Measurements from ENCODE around the gene CNTN1.
"Not testable (repeated sequence)": the region's sequence is repeated elsewhere in the genome, so short reads cannot be mapped to it uniquely, and the experiment has no call there.

CNTN1 gene

DNA sequence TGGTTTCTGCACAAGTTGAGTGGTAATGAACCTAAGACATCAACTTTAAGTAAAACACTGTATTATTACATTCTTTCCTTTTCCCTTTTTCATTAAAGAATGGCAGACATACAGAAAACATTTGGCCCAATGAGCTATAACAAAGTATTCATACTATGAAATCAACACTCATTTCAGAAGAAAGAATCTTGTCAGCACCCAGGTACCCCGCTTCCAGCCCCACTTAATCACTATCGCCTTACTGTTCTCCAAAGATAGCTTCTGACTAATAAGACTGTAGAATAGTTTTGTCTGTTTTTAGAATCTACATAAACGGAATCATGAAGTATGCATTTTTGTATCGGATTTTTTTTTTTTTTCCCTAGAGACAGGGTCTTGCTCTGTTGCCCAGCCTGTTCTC, 9.5 kb downstream of the CNTN1 start:
- DNase-seq: no peak

DNA sequence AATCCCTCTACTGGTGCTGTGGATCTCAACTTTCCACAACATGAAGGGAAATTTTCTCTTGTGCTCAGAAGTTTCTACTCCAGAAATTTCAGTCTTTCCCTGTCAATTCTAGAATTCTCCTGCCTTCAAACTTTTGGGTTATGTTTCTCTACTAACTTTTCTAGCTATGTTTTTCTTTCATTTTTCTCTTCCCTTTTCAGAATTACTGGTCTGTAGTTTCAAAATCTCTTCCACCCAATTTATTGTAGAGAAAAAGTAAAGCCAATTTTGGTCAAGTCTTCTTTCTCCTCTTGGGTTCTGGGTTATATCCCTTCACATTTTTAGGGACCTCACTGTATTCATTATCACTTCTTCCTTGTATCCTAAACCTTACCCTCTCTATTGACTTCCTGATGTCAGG, 18.9 kb downstream of the CNTN1 start:
- no peak for DNase-seq

DNA sequence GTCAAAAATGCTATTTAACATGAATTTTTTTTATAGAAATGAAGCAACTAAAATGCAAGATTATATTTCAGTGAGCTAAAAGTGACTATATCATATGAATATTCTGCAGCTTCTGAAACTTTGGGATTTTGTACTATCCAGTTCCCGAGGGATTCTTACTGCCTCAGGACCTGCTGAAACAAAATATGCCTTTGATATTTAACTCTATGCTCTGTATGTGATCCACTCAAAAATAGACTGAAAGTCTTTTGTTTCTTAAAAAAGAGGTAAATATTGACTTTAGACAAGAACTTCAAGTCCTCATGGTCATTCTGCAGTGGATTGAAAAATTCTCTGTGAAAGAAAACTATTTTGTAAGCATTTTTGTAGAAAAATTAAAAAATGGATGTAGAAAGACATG, 22.4 kb downstream of the CNTN1 start:
- no peak for DNase-seq

DNA sequence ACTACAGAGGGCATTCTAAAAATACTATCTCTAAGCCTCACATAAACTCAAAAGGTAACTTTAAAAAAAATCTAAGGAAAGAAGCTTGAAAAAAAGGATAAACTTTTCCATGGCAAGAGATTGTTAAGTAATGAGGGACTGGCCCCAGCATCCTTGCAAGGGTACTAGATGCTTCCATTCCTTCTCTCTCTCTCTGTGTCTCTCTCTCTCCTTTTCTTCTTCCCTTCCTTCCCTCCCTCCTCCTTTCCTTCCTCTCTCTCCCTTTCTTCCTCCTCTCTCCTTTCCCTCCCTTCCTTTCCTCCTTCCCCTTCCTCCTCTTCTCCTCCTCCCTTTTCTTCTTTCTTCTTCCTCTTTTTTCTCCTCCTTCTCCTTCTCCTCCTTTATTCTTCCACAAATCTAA, 23.8 kb downstream of the CNTN1 start:
- DNase-seq: no peak

DNA sequence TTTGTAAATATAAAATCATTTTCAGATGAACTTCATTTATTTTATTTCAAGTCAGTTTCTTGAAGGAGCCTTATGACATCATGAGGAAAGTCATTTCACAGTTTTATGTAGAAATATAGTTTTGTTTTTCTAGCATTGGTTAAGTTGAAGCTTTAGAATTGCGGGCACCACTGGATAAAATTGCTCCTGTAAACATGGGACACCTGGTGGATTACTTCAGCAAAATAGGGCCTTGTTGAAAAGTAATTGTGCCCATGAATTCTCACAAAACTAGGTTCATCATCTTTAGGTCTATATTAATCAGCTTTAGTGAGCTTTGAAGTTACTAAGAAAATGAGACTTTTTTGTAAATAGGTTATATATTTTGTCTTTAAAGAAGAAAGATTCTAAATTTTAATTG, 25.3 kb downstream of the CNTN1 start:
- no peak for DNase-seq

DNA sequence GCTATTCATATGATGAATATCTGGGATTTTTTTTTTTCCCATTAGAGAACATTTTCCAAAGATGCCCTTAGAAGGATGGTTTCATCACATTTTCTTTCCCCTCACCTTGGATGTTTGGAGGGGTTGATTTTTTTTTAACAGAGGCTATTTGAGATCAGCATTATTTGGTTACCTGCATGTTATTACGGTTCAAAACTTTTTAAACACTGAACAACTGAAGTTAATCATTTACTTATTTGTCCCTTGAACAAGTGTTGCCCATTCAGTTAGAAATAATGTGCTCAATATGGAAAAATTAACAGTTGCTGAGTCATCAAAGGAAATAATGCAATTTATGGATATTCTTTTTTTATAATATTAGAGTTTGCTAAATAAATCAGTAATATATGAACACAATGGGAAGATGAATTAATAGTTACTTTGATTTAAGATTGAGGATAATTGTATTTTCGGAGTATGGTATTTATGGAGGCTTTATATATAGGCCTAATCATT, 26.7 kb downstream of the CNTN1 start:
- no peak for DNase-seq

DNA sequence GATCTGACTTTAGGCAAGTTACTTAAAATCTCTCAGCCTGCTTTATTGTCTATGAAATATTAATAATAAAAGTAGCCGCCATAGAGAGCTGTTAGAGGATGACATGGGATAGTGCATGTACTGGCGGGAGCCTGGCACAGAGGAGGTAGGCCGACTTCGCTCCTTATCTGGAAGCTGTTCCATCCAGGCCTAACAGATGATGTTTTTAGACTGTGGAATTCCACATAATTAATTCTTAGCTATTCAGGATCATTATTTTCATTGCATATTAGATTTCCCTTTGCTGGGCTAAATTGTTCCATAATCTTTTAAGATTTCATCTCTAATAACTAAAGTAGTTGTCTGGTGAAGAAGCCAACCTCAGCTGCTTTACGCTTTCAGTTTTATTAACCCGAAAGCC, 30.8 kb downstream of the CNTN1 start:
- DNase-seq: no peak

DNA sequence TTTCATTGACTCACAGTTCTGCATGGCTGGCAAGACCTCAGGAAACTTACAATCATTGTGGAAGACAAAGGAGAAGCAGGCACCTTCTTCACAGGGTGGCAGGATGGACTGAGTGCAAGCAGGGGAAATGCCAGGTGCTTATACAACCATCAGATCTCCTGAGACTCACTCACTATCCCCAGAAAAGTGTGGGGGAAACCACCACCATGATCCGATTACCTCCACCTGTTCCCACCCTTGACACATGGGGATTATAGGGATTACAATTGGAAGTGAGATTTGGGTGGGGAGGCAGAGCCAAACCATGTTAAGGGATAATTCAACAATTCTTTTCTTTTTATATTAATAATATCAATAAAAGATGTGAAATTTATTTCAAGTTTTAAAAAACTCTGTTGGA, 34.1 kb downstream of the CNTN1 start:
- DNase-seq: no peak

DNA sequence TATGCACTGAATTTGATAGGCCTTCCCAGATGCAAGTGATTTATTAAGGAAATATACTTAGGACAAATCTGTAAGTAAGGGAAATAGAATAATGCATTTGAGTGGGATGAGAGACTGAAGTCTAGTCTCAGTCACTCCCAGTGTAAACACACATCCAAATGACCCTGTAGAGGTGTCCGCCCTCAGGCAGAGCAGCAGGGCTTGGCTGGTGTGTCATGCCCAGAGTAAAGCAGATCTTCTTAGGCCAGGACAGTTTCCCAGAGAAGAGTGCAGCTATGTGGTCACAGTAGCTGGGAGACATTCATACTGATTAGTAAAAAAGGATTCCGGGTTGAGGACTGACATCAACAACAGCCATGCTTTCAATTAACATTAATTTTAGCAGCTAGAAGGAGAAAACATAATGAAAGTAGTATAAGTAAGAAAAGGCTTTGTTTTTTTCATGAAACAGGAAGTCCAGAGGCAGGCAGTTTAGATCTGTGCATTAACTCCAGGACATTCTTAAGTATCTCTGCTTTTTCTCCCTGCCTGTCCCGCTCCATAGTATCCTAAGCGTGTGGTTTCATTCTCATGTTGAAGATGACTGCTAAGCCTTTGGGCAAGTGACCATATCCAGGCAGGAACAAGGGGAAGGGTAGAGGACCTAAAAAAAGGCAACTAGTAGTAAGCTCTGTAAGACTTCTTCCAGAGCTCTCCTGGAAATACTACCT, 35.7 kb downstream of the CNTN1 start:
- no peak for DNase-seq

DNA sequence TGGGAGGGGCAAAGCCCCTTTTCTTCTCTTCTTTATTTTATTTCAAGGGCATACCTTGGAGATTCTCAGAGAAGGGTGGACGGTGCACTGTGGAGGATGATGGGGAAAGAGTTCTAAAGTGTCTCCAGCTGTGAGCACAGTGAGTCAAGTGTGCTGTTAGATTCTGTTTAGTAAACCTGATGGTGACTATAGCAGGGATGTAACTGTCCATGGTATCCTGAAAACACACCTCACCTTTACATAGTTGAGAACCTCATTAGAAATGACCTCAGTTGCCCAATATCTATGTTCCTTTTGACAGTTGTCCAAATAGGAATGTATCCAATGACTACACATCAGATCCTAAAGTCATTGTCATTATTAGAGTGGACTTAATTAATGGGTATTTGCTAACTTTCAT, 38.0 kb downstream of the CNTN1 start:
- DNase-seq: no peak

DNA sequence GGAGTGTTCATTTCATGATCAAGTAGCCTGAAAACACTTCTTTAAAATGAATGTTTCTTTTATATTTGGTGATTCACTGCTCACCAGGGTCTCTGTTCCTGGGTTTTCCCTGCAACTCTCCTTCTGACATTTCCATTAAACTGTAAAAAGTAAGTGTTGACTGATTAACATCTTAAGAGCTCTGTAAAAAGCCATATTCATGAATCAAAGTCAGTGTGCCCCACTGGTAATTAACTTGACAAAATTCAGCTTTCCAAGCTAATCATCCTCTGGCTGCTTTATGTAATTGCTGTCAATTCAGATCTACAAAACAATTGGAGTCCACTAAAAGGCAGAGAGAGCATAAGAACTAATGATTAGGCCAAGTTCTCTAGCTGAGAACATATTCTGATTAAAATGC, 41.6 kb downstream of the CNTN1 start:
- DNase-seq: no peak

DNA sequence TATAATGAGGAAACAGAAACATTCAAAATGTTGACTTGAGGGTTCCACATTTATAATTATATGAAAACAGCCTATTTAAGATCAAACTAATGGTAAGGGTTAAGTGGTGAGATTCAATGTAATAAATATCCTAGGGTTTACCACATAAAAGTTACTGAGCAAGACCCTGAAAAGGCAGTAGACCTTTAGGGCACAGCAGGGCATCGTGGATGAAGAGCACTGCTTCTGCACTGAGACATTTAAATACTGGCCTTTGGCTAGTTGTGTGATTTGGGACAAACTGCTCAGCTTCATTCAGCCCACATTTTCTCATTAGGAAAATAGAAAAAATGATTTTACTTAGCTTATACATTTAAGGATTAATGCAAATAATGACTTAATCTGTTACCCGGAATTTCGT, 42.0 kb downstream of the CNTN1 start:
- DNase-seq: no peak

DNA sequence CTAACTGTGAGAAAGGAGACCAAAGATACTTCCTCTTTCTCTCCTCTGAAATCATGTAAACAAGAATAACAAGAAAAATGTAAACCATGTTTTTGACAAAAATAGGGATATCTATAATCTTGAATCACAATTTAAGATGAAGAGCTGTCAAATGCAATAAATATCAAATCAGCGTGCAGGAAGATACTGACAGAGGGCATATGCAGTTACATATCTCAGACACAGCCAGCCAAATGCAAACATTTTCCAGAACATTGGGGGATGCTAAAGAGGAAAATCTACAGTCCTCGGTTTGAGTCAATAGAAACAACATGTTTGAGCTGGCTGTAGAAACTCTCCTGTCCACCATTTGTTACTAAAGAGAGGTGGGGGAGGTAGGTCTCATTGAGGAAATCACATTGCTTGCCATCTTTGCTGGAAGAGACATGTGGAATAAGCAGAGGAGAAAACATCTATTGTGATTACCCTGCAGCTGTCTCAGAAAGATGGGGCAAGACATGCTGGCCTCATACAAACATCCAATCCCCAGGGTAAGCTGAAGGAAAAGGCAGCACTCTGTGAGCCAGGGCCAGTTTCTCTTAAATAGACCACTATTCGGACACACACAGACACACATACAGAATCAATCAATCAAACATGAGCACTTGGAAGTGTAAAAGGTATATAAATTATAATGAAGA, 43.5 kb downstream of the CNTN1 start:
- DNase-seq: no peak

DNA sequence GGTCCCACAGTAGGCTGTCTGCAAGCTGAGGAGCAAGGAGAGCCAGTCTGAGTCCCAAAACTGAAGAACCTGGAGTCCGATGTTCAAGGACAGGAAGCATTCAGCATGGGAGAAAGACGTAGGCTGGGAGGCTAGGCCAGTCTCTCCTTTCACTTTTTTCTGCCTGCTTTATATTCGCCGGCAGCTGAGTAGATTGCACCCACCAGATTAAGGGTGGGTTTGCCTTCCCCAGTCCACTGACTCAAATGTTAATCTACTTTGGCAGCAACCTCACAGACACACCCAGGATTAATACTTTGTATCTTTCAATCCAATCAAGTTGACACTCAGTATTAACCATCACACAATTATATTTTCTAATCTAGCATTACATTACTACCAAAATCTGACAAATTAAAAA, 45.2 kb downstream of the CNTN1 start:
- DNase-seq: not testable (repeated sequence)

DNA sequence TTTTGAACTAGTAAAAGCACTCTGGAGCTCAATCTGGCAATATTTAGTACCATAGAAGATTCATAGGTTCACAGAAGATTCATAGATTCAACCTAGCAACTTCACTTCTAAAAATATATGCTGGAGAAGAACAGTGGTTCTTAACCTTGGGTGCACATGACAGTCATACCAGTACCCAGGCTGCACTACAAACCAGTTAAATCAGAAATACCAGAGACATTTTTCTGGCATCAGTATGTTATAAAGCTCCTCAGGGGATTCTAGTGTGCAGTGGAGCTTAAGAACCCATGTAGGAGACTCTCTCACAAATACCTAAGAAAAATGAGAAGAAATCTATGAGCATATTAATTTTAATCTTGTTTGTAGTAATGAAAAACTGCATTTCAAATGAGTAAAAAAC, 46.6 kb downstream of the CNTN1 start:
- no peak for DNase-seq

DNA sequence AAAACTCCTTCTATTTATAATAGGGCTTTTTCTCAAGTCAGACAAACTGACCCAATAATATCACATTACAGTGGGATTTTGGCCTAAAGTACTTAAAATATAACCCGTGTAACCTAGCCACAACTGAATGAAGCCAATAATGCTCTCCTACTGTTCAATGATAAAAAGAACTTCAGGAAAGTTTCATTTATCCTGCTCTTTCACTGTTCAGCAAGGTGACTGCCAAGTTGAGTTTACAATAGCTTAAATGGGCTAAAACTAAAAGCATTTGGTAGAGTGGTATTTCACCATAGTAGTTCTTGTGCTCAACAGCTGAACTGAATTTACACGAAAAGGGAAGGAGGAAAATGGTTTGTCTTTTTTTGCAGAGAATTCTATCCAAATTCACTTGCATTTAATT, 49.8 kb downstream of the CNTN1 start:
- no peak for DNase-seq

DNA sequence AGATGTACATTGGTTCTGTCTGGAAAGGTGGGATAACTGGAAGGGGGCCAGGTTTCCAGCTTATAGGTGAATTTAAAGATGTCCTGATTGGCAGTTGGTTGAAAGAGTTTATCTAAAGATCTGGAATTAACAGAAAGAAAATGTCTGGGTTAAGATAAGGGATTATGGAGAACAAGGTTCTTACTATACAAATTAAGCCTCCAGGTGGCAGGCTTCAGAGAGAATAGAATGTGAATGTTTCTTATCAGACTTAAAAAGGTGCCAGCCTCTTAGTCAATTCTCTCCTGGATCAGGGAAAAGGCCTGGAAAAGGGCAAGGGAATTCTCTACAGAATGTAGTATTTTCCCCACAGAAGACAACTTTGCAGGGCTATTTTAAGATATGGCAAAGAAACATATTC, 53.1 kb downstream of the CNTN1 start:
- no peak for DNase-seq

DNA sequence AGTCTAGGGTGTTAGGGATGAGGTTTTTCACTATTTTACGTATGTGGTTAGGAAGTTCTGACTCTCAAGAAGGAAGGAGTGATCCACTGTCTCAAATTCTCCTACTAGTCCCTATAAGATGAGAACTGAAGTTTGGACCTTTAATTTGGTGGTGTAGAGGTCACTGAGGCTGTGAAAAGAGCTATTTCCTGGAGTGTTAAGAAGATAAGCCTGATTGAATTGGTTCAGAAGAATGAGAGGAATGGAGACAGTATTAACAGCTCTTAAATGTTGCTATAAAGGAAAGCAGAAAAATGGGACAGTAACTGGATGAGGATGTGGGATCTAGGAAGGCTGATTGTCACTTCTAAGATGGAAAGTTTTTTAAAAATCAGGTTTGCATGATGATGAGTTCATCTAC, 57.6 kb downstream of the CNTN1 start:
- no peak for DNase-seq

DNA sequence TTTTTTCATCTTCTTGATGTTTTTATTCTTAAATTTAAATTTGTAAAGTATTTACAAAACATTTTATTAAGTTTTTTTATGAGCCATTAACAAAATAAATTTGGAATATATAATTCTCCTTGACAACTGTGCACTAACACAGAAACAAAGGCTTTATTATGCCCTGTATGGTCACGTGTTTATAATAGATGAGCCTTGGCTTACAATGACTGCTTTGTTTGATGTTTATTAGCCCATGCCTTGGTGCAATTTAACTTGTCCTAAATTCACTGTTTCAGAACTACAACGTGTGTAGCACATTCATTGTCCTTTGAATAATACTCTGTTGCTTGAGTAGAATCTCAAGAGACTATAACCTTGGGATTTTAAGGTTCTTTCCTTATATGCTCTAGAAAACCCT, 59.8 kb downstream of the CNTN1 start:
- DNase-seq: no peak

DNA sequence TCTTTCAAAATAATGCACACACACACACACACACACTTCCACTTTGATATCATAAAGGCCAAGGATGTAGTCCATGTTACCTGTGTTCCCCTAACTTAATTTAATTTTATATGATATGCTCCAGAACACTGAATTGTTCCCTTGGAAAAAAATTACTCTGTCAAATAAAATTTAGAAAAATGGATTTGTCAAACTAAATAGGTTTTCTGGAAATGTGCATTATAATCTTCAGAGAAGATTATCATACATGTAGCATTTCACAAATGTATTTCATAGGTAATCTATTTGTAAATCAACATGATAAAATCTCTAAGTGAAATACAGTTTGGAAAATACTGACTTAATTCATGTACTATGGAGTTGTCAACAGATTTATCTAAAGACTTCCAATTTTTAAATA, 68.6 kb downstream of the CNTN1 start:
- DNase-seq: no peak

DNA sequence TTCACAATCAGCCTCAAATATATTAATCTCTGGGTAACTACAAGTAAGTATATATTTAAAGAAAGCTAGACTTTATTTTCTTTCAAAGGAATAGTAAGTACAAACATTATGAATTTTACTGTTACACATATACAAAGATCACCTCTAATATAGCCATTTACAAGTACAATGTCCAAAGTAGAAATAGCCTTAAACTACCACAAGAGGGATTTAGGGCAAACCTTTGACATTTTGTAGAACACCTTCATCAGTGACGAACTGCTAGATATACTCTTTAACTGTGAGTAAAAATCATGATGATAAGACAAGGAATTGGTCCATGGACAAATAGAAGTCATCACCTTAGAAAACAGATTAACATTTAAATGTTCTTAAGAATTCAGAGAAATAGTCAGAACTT, 69.8 kb downstream of the CNTN1 start:
- DNase-seq: no peak

DNA sequence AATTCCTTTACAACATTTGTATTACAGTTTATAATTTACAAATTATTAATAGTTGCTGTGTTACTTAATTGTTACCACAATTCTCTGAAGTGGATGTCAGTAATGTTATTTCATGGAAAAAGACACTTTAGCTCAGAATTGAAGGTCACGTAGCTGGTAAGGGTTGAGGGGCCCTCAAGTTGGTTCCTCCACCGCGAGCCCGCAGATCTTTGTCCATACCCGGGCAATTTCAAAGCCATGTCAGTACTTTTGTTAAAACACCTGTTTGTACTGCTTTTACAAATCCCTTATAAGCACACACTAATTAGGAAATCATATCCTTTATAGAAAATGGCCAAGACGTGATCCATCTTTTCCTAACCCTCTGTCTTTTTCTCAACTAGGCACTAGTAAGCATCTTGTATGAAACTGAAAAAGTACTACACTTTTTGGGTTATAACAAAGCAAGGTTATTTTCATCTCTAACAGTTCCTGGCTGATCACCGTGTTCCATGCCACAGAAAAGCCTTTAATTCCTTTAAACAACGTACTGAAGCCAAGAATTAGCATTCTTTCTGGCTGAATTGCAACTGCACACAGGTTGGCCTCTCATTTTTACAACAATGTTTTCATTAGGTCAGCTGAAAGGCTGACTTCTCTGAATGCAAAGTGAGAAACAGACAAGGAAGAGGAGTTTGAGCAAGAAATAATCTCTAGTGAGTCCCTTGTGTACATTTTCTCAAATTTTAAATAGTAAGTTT, 76.1 kb downstream of the CNTN1 start:
- no peak for DNase-seq

DNA sequence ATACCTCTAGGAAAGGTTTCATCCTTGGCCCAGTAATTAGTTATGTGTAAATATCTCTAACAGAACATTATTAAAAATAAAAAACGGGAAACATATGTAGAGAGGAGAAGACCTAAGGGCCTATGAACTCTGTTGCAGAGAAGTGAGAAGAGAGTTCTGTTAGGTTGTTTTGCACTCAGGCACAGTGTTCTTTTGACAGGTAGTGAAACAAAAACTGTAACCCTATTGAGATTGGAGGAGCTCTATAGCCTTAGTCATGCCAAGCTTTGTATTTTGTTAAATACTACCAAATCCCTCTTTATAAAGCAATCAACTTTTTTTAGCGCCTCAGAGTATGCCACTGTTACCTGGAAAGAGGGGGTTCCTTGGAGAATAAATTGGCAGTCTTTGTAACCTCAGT, 77.6 kb downstream of the CNTN1 start:
- DNase-seq: no peak

DNA sequence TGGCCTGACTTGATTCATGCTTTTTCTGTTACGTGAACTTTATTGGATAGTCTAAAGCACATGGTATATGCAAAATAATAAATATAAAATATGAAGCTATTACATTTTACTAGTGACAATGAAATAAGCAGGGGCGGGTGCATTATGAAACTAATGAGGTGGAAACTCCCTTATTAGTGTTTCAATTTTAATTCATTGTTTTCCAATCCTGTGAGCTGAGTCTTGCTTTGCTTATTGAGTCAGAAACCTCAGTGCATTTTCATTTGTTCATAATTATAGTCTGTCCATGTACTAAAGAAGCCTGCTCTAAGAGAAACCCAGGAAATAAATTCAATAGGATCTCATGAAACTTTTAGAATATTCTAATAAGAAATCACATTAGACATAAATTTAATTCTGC, 78.5 kb downstream of the CNTN1 start:
- DNase-seq: no peak
